DMS 273 treated with DMSO at 0.1 percent for 48 hours (cell line): ENCODE data around the gene KCNK6.

ENCODE experiments used
- DNase-seq: peaks from one replicate; lab custom pipeline; 2025; lab: John Stamatoyannopoulos, UW

KCNK6 gene

GRCh38 chr19:38319421-38320258, at the start of gene KCNK6:
Gene KCNK6, plus strand, starts transcription at chr19:38319845. Its CDS starts 106 bp downstream, at chr19:38319951.
- DNase-seq = no peak

- no peak for DNase-seq
Measured at GRCh38 chr19:38270587-38271167, 49.0 kb upstream of the KCNK6 start.

- no peak for DNase-seq
Measured at GRCh38 chr19:38273499-38273898, 46.1 kb upstream of the KCNK6 start.

GRCh38 chr19:38274739-38275138, 44.9 kb upstream of the KCNK6 start:
- no peak for DNase-seq

GRCh38 chr19:38276942-38277517, 42.6 kb upstream of the KCNK6 start:
- DNase-seq = no peak

- no peak for DNase-seq
Measured at GRCh38 chr19:38277549-38277948, 42.1 kb upstream of the KCNK6 start.

- no peak for DNase-seq
Measured at GRCh38 chr19:38277969-38278680, 41.5 kb upstream of the KCNK6 start.

GRCh38 chr19:38278751-38279150, 40.9 kb upstream of the KCNK6 start:
- no peak for DNase-seq

- DNase-seq = no peak
Measured at GRCh38 chr19:38280030-38280921, 39.4 kb upstream of the KCNK6 start.

GRCh38 chr19:38281811-38282566, 37.7 kb upstream of the KCNK6 start:
- DNase-seq = no peak

- DNase-seq = no peak
Measured at GRCh38 chr19:38283271-38283670, 36.4 kb upstream of the KCNK6 start.

- no peak for DNase-seq
Measured at GRCh38 chr19:38284422-38284821, 35.2 kb upstream of the KCNK6 start.

- DNase-seq = no peak
Measured at GRCh38 chr19:38285567-38285966, 34.1 kb upstream of the KCNK6 start.

GRCh38 chr19:38287604-38288003, 32.0 kb upstream of the KCNK6 start:
- DNase-seq = no peak

- DNase-seq = no peak
Measured at GRCh38 chr19:38288123-38288855, 31.4 kb upstream of the KCNK6 start.

GRCh38 chr19:38289955-38290354, 29.7 kb upstream of the KCNK6 start:
- DNase-seq = no peak

GRCh38 chr19:38290631-38291147, 29.0 kb upstream of the KCNK6 start:
- DNase-seq = no peak

- no peak for DNase-seq
Measured at GRCh38 chr19:38291855-38292254, 27.8 kb upstream of the KCNK6 start.

- DNase-seq = no peak
Measured at GRCh38 chr19:38293281-38293680, 26.4 kb upstream of the KCNK6 start.

- no peak for DNase-seq
Measured at GRCh38 chr19:38294090-38294489, 25.6 kb upstream of the KCNK6 start.
